B cell (primary cell): ENCODE measurements around the gene NCK1. TPM values are rescaled to one million over a fixed set of nuclear protein-coding genes. Genes with fewer than 3 reads are reported as not detected.
"Not testable (repeated sequence)": the region's sequence is repeated elsewhere in the genome, so short reads cannot be mapped to it uniquely, and the experiment has no call there.

ENCODE experiments used
- ATAC-seq: fragments of 200-7000 bp; cut with Tn5 transposase; one replicate; pipeline ENCODE4 v1.10.0; 2021; ENCODE audit warnings: low read depth, mild to moderate bottlenecking, moderate number of reproducible peaks, moderate library complexity
- CTCF ChIA-PET: fragments of 350-600 bp; sonication (Branson Sonifier 250); formaldehyde crosslinking; loops from one replicate; lab custom pipeline; 2021; ENCODE audit warnings: antibody characterized with exemption, inconsistent platforms; lab: Charles Lee
- POLR2A ChIA-PET: fragments of 350-600 bp; sonication (Branson Sonifier 250); formaldehyde crosslinking; loops from one replicate; lab custom pipeline; 2021; ENCODE audit warnings: antibody characterized with exemption; lab: Charles Lee
- DNase-seq: peaks from one replicate; pipeline ENCODE4 v3.0.0; 2013
- H2AFZ ChIP-seq: 2 replicates; pipeline ENCODE4 v1.6.1; 2012; ENCODE audit warnings: mild to moderate bottlenecking, low read depth, low read length; ENCODE audit not compliant: insufficient read depth, poor library complexity, severe bottlenecking
- H3K27ac ChIP-seq, 2 donors: 1 replicate in 1 of 2; 2 replicates in 1 of 2; pipeline ENCODE4 v1.5.1; 2012 to 2013; ENCODE audit warnings: low read length in 2 of 2, mild to moderate bottlenecking in 2 of 2, moderate library complexity in 1 of 2
- H3K27me3 ChIP-seq, 4 experiments: fragments of 200-600 bp in 1 of 4; sonication (generic) in 1 of 4; replicated peaks in 1 of 4; 1 replicate in 2 of 4; 2 replicates in 2 of 4; pipeline versions ENCODE4 v1.6.1 to v1.7.0; 2013 to 2016; ENCODE audit warnings: low read length in 3 of 4, mild to moderate bottlenecking in 2 of 4, mixed read lengths in 1 of 4, moderate library complexity in 1 of 4; ENCODE audit not compliant: insufficient read depth in 4 of 4, control insufficient read depth in 3 of 4; ENCODE audit errors: control extremely low read depth in 1 of 4
- H3K36me3 ChIP-seq, 2 experiments: replicated peaks in 1 of 2; 1 replicate in 1 of 2; 2 replicates in 1 of 2; pipeline versions ENCODE4 v1.6.1 to v1.7.1; 2013; ENCODE audit warnings: low read length in 1 of 2; ENCODE audit not compliant: insufficient read depth in 2 of 2, control insufficient read depth in 1 of 2; ENCODE audit errors: control extremely low read depth in 1 of 2, extremely low read depth in 1 of 2
- H3K4me1 ChIP-seq, 2 donors: fragments of 200-600 bp in 1 of 2; sonication (generic) in 1 of 2; 1 replicate in 1 of 2; 2 replicates in 1 of 2; pipeline versions ENCODE4 v1.5.1 to v1.6.1; 2013 to 2017; ENCODE audit warnings: low read length in 2 of 2; ENCODE audit not compliant: control insufficient read depth in 2 of 2, insufficient read depth in 2 of 2
- H3K4me2 ChIP-seq: replicated peaks from 2 replicates; pipeline ENCODE3; 2012; ENCODE audit warnings: mild to moderate bottlenecking, low read depth, low read length; ENCODE audit not compliant: poor library complexity, severe bottlenecking
- H3K4me3 ChIP-seq, 5 experiments: fragments of 200-600 bp in 1 of 5; sonication (generic) in 1 of 5; 1 replicate in 3 of 5; 2 replicates in 2 of 5; pipeline versions ENCODE4 v1.5.1 to v1.7.0; 2011 to 2016; ENCODE audit warnings: low read length in 4 of 5, mild to moderate bottlenecking in 4 of 5, low read depth in 2 of 5, control low read depth in 1 of 5, moderate library complexity in 1 of 5; ENCODE audit not compliant: insufficient read depth in 1 of 5; ENCODE audit errors: control extremely low read depth in 1 of 5, extremely low read depth in 1 of 5
- H3K79me2 ChIP-seq: fragments of 200-600 bp; sonication (generic); one replicate; pipeline ENCODE4 v1.6.0; 2016; ENCODE audit warnings: low read length; ENCODE audit not compliant: control insufficient read depth, insufficient read depth
- H3K9ac ChIP-seq: fragments of 200-600 bp; sonication (generic); 2 replicates; pipeline ENCODE4 v1.6.1; 2017; ENCODE audit warnings: mild to moderate bottlenecking, low read length, moderate library complexity
- H3K9me3 ChIP-seq, 3 donors: one replicate each; pipeline versions ENCODE4 v1.6.1 to v1.7.1; 2013; ENCODE audit warnings: low read length in 2 of 3; ENCODE audit not compliant: control insufficient read depth in 2 of 3, insufficient read depth in 1 of 3; ENCODE audit errors: control extremely low read depth in 1 of 3
- H4K20me1 ChIP-seq: 2 replicates; pipeline ENCODE4 v1.6.0; 2012; ENCODE audit warnings: mild to moderate bottlenecking, low read length; ENCODE audit not compliant: insufficient read depth, control insufficient read depth, poor library complexity, severe bottlenecking
- H3K27ac Mint-ChIP-seq: one replicate; pipeline ENCODE4 v1.8.0; 2021; ENCODE audit warnings: mixed read lengths
- H3K27me3 Mint-ChIP-seq: one replicate; pipeline ENCODE4 v1.8.0; 2021; ENCODE audit warnings: mixed read lengths
- H3K4me1 Mint-ChIP-seq: one replicate; pipeline ENCODE4 v1.8.0; 2021; ENCODE audit warnings: mixed read lengths
- H3K4me3 Mint-ChIP-seq: one replicate; pipeline ENCODE4 v1.8.0; 2021; ENCODE audit warnings: mixed read lengths
- H3K9me3 Mint-ChIP-seq: one replicate; pipeline ENCODE4 v1.8.0; 2022; ENCODE audit warnings: mixed read lengths; ENCODE audit not compliant: insufficient read depth
- CTCF ChIP-seq: fragments of 200-600 bp; IDR thresholded peaks from one replicate; pipeline ENCODE4 v1.8.0; 2022; ENCODE audit warnings: antibody characterized with exemption, mild to moderate bottlenecking
- EZH2 ChIP-seq: IDR thresholded peaks from 2 replicates; pipeline ENCODE4 v1.6.1; 2012; ENCODE audit warnings: borderline replicate concordance, low read depth, mild to moderate bottlenecking, moderate library complexity, low read length; ENCODE audit not compliant: insufficient read depth, poor library complexity, severe bottlenecking
- WGBS: methylation state at CpG from one replicate; pipeline ENCODE4 v1.1.5; 2013; ENCODE audit warnings: missing lambda C conversion rate; ENCODE audit not compliant: insufficient coverage; 5-methylcytosine and 5-hydroxymethylcytosine counted together
- intact Hi-C: fragments of 100-400 bp; cut with micrococcal nuclease; formaldehyde crosslinking; loops from one replicate; pipeline ENCODE4 v1.10.0; 2022
- polyA plus RNA-seq: library from polyadenylated mRNA; depleted of rRNA; stranded (reverse); fragments of >200 nt; gene quantifications from 2 replicates; pipeline ENCODE4 v1.2.3, GENCODE V29; 2012
- total RNA-seq, 2 donors: library from RNA; stranded (reverse); fragments of 120-200 nt in 1 of 2; gene quantifications; 1 replicate in 1 of 2; 2 replicates in 1 of 2; pipeline versions ENCODE4 v1.2.3 to v1.2.4, GENCODE V29; 2013 to 2022

NCK1 gene
- total and polyA plus RNA-seq, 2 donors (not counting 1 experiment from before 2014, with no cell fraction given) = 12.6 to 32.4 TPM

DNA sequence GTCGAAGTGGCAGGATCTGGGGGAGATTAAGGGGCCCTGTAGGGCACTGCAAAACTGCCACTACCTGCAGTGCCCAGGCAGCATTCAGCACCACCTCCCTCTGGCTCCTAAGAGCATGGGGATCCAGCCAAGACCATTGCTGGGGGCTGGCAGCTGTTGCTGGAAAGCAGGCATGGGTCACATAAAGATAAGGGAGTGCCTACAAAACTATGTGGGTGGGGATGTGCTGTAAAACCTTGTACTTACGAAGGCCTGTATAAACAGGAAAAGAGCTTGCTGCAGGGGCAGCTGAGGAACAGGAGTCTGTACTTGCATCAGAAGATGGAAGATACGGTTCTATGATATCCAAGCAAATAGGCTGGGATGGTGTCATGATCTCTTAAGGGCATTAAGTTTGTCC is 122.8 kb downstream of the NCK1 start:
- CTCF ChIA-PET = no interaction called here
- ATAC-seq (no peak), DNase-seq (no peak)
- Histone ChIP-seq H2AFZ (no peak overlapping the region), H3K27ac (no peak overlapping the region), H3K4me2 (no peak overlapping the region), H3K27me3 (no peaks in the 10 kb centered on the region), H3K4me3 (no peak overlapping the region), H3K9me3 (no peaks in the 10 kb centered on the region), H3K79me2 (no peaks in the 10 kb centered on the region), H3K36me3 (no peaks in the 10 kb centered on the region), H4K20me1 (no peaks in the 10 kb centered on the region), H3K9ac (no peak overlapping the region), H3K4me1 (no peaks in the 10 kb centered on the region)
- POLR2A ChIA-PET = no interaction called here
- 97% methylated on average over 2 of the region's 3 CpGs for WGBS
- intact Hi-C loops = no loop called here
- Mint-ChIP-seq H3K27me3 (no peaks in the 10 kb centered on the region), H3K4me1 (no peaks in the 10 kb centered on the region), H3K4me3 (no peak overlapping the region), H3K9me3 (no peaks in the 10 kb centered on the region), H3K27ac (no peak overlapping the region)
- TF ChIP-seq CTCF (no peak), EZH2 (no peak)

DNA sequence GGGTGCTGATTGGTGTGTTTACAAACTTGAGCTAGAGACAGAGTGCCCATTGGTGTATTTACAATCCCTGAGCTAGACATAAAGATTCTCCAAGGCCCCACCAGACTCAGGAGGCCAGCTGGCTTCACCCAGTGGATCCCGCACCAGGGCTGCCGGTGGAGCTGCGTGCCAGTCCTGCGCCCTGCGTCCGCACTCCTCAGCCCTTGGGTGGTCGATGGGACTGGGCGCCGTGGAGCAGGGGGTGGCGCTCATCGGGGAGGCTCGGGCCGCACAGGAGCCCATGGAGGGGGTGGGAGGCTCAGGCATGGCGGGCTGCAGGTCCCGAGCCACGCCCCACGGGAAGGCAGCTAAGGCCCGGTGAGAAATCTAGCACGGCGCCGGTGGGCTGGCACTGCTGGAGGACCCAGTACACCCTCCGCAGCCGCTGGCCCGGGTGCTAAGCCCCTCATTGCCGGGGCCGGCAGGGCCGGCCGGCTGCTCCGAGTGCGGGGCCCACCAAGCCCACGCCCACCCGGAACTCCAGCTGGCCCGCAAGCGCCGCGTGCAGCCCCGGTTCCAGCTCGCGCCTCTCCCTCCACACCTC is 125.5 kb downstream of the NCK1 start:
- CTCF ChIA-PET, H3K4me1 Mint-ChIP-seq, ATAC-seq, H3K27me3 ChIP-seq, H3K27me3 Mint-ChIP-seq, H3K9ac ChIP-seq, H3K4me3 ChIP-seq, H3K36me3 ChIP-seq, H3K27ac Mint-ChIP-seq, H2AFZ ChIP-seq, H4K20me1 ChIP-seq, H3K4me1 ChIP-seq, H3K79me2 ChIP-seq, H3K4me3 Mint-ChIP-seq, H3K9me3 Mint-ChIP-seq, intact Hi-C loops, H3K4me2 ChIP-seq, H3K27ac ChIP-seq, POLR2A ChIA-PET, DNase-seq, H3K9me3 ChIP-seq: not testable (repeated sequence)
- over 99% methylated on average over 35 of the region's 39 CpGs for WGBS
